ENCODE measurements around the gene CEP89.
"Not testable (repeated sequence)": the region's sequence is repeated elsewhere in the genome, so short reads cannot be mapped to it uniquely, and the experiment has no call there.

The CEP89 gene

GRCh38 chr19:32858559-32858958 lies 113.2 kb downstream of the CEP89 start:
- H3K27me3 ChIP-seq (ENCODE audit: low read length), result no peaks in the 10 kb centered on the region
- no peaks in the 10 kb centered on the region for H3K9me2 ChIP-seq (replicated peaks; ENCODE audit: insufficient read depth, low read length)
- no peaks in the 10 kb centered on the region for H3F3A ChIP-seq (ENCODE audit: insufficient read depth)
- no peak overlapping the region for H3K4me2 ChIP-seq (ENCODE audit: low read depth, low read length, poor library complexity, severe bottlenecking)
- H3K27ac ChIP-seq (ENCODE audit: low read depth, low read length), result no peak overlapping the region
- H3K36me3 ChIP-seq (ENCODE audit: low read length), result no peaks in the 10 kb centered on the region
- H4K20me1 ChIP-seq (ENCODE audit: low read depth, low read length), result no peaks in the 10 kb centered on the region
- no peak overlapping the region for H3K4me3 ChIP-seq (ENCODE audit: insufficient read depth, low read length, poor library complexity, severe bottlenecking)
- no peak overlapping the region for H3K9ac ChIP-seq (ENCODE audit: low read length)
- no peaks in the 10 kb centered on the region for H3K9me3 ChIP-seq (ENCODE audit: insufficient read depth, low read length)
- H2AFZ ChIP-seq (ENCODE audit: low read depth, low read length, severe bottlenecking), result no peak overlapping the region
- no peaks in the 10 kb centered on the region for H3K79me2 ChIP-seq (ENCODE audit: insufficient read depth, low read length)
- TF ChIP-seq, protein P1, sequence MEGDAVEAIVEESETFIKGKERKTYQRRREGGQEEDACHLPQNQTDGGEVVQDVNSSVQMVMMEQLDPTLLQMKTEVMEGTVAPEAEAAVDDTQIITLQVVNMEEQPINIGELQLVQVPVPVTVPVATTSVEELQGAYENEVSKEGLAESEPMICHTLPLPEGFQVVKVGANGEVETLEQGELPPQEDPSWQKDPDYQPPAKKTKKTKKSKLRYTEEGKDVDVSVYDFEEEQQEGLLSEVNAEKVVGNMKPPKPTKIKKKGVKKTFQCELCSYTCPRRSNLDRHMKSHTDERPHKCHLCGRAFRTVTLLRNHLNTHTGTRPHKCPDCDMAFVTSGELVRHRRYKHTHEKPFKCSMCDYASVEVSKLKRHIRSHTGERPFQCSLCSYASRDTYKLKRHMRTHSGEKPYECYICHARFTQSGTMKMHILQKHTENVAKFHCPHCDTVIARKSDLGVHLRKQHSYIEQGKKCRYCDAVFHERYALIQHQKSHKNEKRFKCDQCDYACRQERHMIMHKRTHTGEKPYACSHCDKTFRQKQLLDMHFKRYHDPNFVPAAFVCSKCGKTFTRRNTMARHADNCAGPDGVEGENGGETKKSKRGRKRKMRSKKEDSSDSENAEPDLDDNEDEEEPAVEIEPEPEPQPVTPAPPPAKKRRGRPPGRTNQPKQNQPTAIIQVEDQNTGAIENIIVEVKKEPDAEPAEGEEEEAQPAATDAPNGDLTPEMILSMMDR (IDR thresholded peaks at IDR 0.05; ENCODE audit: insufficient read depth, low read length, poor library complexity, severe bottlenecking), result no peak
- no peak for TF ChIP-seq EZH2phosphoT487 (conservative IDR thresholded peaks at IDR 0.05; ENCODE audit: low read length)

DNA sequence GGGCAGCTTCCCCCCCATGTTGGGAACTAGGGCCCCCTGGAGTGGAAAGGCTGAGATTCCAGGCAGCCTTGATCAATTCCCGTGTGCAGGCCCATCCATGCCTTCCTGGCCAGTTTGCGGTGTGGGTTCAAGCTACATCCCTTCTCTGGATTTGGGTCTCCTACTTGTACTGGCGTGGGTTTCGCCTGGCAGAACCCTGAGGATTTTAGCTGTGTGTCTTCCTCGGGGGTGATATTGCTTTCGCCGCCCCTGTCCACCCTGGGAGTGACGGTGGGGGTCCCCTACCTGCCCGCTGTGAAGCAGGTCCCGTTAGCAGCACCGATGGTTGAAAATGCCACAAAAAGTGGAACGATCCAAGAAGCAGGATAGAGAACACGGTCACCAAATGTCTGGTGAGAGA lies 113.6 kb downstream of the CEP89 start:
- H3K4me3 ChIP-seq (ENCODE audit: insufficient read depth, low read length, poor library complexity, severe bottlenecking), result no peak overlapping the region
- no peaks in the 10 kb centered on the region for H3K36me3 ChIP-seq (ENCODE audit: low read length)
- H3F3A ChIP-seq (ENCODE audit: insufficient read depth), result no peaks in the 10 kb centered on the region
- no peaks in the 10 kb centered on the region for H3K27me3 ChIP-seq (ENCODE audit: low read length)
- H2AFZ ChIP-seq (ENCODE audit: low read depth, low read length, severe bottlenecking), result no peak overlapping the region
- no peaks in the 10 kb centered on the region for H3K9me3 ChIP-seq (ENCODE audit: insufficient read depth, low read length)
- no peak overlapping the region for H3K4me2 ChIP-seq (ENCODE audit: low read depth, low read length, poor library complexity, severe bottlenecking)
- no peaks in the 10 kb centered on the region for H3K9me2 ChIP-seq (replicated peaks; ENCODE audit: insufficient read depth, low read length)
- TF ChIP-seq, protein P1 (IDR thresholded peaks at IDR 0.05; ENCODE audit: insufficient read depth, low read length, poor library complexity, severe bottlenecking), result no peak
- no peak for TF ChIP-seq EZH2phosphoT487 (conservative IDR thresholded peaks at IDR 0.05; ENCODE audit: low read length)
- no peaks in the 10 kb centered on the region for H4K20me1 ChIP-seq (ENCODE audit: low read depth, low read length)
- no peak overlapping the region for H3K27ac ChIP-seq (ENCODE audit: low read depth, low read length)
- H3K9ac ChIP-seq (ENCODE audit: low read length), result no peak overlapping the region
- H3K79me2 ChIP-seq (ENCODE audit: insufficient read depth, low read length), result no peaks in the 10 kb centered on the region

DNA sequence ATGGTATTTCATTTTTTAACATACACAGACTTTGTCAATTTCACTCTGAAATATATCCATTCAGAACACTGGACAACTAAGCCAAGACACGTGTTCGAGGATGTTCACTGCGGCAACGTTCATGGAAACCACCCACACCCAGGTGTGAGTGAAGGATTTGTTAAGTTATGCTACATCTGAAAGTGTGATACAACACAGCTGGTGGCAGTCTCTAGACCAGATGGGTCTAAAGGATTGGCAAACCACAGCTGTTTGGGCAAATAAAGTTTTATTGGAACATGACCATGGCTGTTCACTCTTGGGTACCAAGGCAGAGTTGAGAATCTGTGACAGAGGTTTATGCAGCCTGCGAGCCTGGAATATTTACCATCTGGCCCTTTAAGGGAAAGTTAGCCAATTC lies 114.2 kb downstream of the CEP89 start:
- no peak overlapping the region for H2AFZ ChIP-seq (ENCODE audit: low read depth, low read length, severe bottlenecking)
- no peak overlapping the region for H3K27ac ChIP-seq (ENCODE audit: low read depth, low read length)
- no peaks in the 10 kb centered on the region for H3K9me3 ChIP-seq (ENCODE audit: insufficient read depth, low read length)
- TF ChIP-seq EZH2phosphoT487 (conservative IDR thresholded peaks at IDR 0.05; ENCODE audit: low read length), result no peak
- TF ChIP-seq, protein P1 (IDR thresholded peaks at IDR 0.05; ENCODE audit: insufficient read depth, low read length, poor library complexity, severe bottlenecking), result no peak
- no peaks in the 10 kb centered on the region for H3K36me3 ChIP-seq (ENCODE audit: low read length)
- no peaks in the 10 kb centered on the region for H3K27me3 ChIP-seq (ENCODE audit: low read length)
- H3K9me2 ChIP-seq (replicated peaks; ENCODE audit: insufficient read depth, low read length), result no peaks in the 10 kb centered on the region
- no peaks in the 10 kb centered on the region for H3K79me2 ChIP-seq (ENCODE audit: insufficient read depth, low read length)
- no peak overlapping the region for H3K9ac ChIP-seq (ENCODE audit: low read length)
- no peaks in the 10 kb centered on the region for H3F3A ChIP-seq (ENCODE audit: insufficient read depth)
- H3K4me3 ChIP-seq (ENCODE audit: insufficient read depth, low read length, poor library complexity, severe bottlenecking), result no peak overlapping the region
- no peaks in the 10 kb centered on the region for H4K20me1 ChIP-seq (ENCODE audit: low read depth, low read length)
- no peak overlapping the region for H3K4me2 ChIP-seq (ENCODE audit: low read depth, low read length, poor library complexity, severe bottlenecking)

- not testable (repeated sequence) for H3K36me3 ChIP-seq (ENCODE audit: low read length); H3K27ac ChIP-seq (ENCODE audit: low read depth, low read length); H3K4me2 ChIP-seq (ENCODE audit: low read depth, low read length, poor library complexity, severe bottlenecking); H2AFZ ChIP-seq (ENCODE audit: low read depth, low read length, severe bottlenecking); H3K9me3 ChIP-seq (ENCODE audit: insufficient read depth, low read length); H3K27me3 ChIP-seq (ENCODE audit: low read length); H3F3A ChIP-seq (ENCODE audit: insufficient read depth); H3K4me3 ChIP-seq (ENCODE audit: insufficient read depth, low read length, poor library complexity, severe bottlenecking); H4K20me1 ChIP-seq (ENCODE audit: low read depth, low read length); H3K9me2 ChIP-seq (replicated peaks; ENCODE audit: insufficient read depth, low read length); H3K79me2 ChIP-seq (ENCODE audit: insufficient read depth, low read length); H3K9ac ChIP-seq (ENCODE audit: low read length)
Observed at GRCh38 chr19:32856818-32857217, 114.9 kb downstream of the CEP89 start.
